NOMO-1 (cell line): ENCODE measurements around the gene AVPR2.

Experiments
- DNase-seq, 2 experiments: peaks; one replicate each; lab custom pipeline; 2025; ENCODE audit not compliant: unreplicated experiment in 2 of 2; lab: John Stamatoyannopoulos, UW

Gene AVPR2

GRCh38 chrX:153903991-153904957 lies at the start of gene AVPR2:
TSS of gene AVPR2 (plus strand) at chrX:153904673. CDS start at chrX:153905146, 473 bp downstream.
- DNase-seq, result no peak

- DNase-seq, result no peak
These were observed 49.8 kb upstream of the AVPR2 start for GRCh38 chrX:153854702-153855101.

GRCh38 chrX:153857348-153857903 lies 47.0 kb upstream of the AVPR2 start:
- no peak for DNase-seq

- no peak for DNase-seq
These were observed 43.3 kb upstream of the AVPR2 start for GRCh38 chrX:153861151-153861550.

- no peak for DNase-seq
These were observed 42.7 kb upstream of the AVPR2 start for GRCh38 chrX:153861733-153862310.

GRCh38 chrX:153862369-153863250 lies 41.9 kb upstream of the AVPR2 start:
- DNase-seq, result no peak

- no peak for DNase-seq
These were observed 41.1 kb upstream of the AVPR2 start for GRCh38 chrX:153863251-153863991.

GRCh38 chrX:153864101-153864500 lies 40.4 kb upstream of the AVPR2 start:
- DNase-seq, result no peak

- no peak for DNase-seq
These were observed 39.7 kb upstream of the AVPR2 start for GRCh38 chrX:153864561-153865320.

- DNase-seq, result no peak
These were observed 39.2 kb upstream of the AVPR2 start for GRCh38 chrX:153865321-153865580.

GRCh38 chrX:153865685-153866084 lies 38.8 kb upstream of the AVPR2 start:
- DNase-seq, result no peak

GRCh38 chrX:153866302-153867019 lies 38.0 kb upstream of the AVPR2 start:
- no peak for DNase-seq

- DNase-seq, result no peak
These were observed 37.3 kb upstream of the AVPR2 start for GRCh38 chrX:153867139-153867538.

- no peak for DNase-seq
These were observed 36.8 kb upstream of the AVPR2 start for GRCh38 chrX:153867671-153868070.

- no peak for DNase-seq
These were observed 35.6 kb upstream of the AVPR2 start for GRCh38 chrX:153868576-153869472.

- DNase-seq, result no peak
These were observed 34.8 kb upstream of the AVPR2 start for GRCh38 chrX:153869473-153870287.

GRCh38 chrX:153870288-153870690 lies 34.2 kb upstream of the AVPR2 start:
- DNase-seq, result no peak
